HepG2 (cell line): ENCODE results near the gene COPS4. TPM values are rescaled to one million over a fixed set of nuclear protein-coding genes. Genes with fewer than 3 reads are reported as not detected.

ENCODE experiments used
- CBX1 ChIP-seq: IDR thresholded peaks from one replicate; pipeline ENCODE4 v1.6.1; 2016; ENCODE audit warnings: antibody characterized with exemption, low read depth
- FOSL1 ChIP-seq: sonication (generic); formaldehyde crosslinking; IDR thresholded peaks from 2 replicates; pipeline ENCODE4 v1.9.0; 2021; ENCODE audit warnings: missing genetic modification reagents, borderline replicate concordance
- FOXA3 ChIP-seq: IDR thresholded peaks from 2 replicates; pipeline ENCODE4 v1.6.1; 2016; ENCODE audit warnings: missing genetic modification reagents, missing compliant biosample characterization
- HNRNPLL ChIP-seq: fragments of 200-400 bp; formaldehyde crosslinking; IDR thresholded peaks from 2 replicates; pipeline ENCODE4 v1.6.1; 2017; ENCODE audit warnings: mild to moderate bottlenecking, low read depth, low read length; ENCODE audit not compliant: poor library complexity, severe bottlenecking
- REL ChIP-seq: sonication (generic); formaldehyde crosslinking; conservative IDR thresholded peaks from 2 replicates; pipeline ENCODE4 v1.8.0; 2022; ENCODE audit warnings: mild to moderate bottlenecking, missing genetic modification reagents, moderate library complexity
- SCMH1 ChIP-seq: sonication (generic); formaldehyde crosslinking; IDR thresholded peaks from 2 replicates; pipeline ENCODE4 v1.9.0; 2021; ENCODE audit warnings: missing genetic modification reagents, mild to moderate bottlenecking, borderline replicate concordance
- SNAI1 ChIP-seq: sonication (generic); formaldehyde crosslinking; IDR thresholded peaks from 2 replicates; pipeline ENCODE4 v1.5.0; 2020; ENCODE audit warnings: mild to moderate bottlenecking, missing genetic modification reagents, borderline replicate concordance
- SP5 ChIP-seq: IDR thresholded peaks from 2 replicates; pipeline ENCODE4 v1.6.1; 2016; ENCODE audit warnings: low read depth, borderline replicate concordance
- STAG1 ChIP-seq: sonication (generic); formaldehyde crosslinking; IDR thresholded peaks from 2 replicates; pipeline ENCODE4 v1.4.0; 2020; ENCODE audit warnings: missing genetic modification reagents
- ZNF160 ChIP-seq: sonication (generic); formaldehyde crosslinking; IDR thresholded peaks from 2 replicates; pipeline ENCODE4 v1.8.0; 2022; ENCODE audit warnings: mild to moderate bottlenecking, inconsistent platforms, missing genetic modification reagents
- ZNF225 ChIP-seq: sonication (generic); formaldehyde crosslinking; IDR thresholded peaks from 2 replicates; pipeline ENCODE4 v1.4.0; 2020; ENCODE audit warnings: mild to moderate bottlenecking, missing genetic modification reagents
- ZNF264 ChIP-seq: sonication (generic); formaldehyde crosslinking; IDR thresholded peaks from 2 replicates; pipeline ENCODE4 v1.4.0; 2020; ENCODE audit warnings: missing genetic modification reagents
- ZNF446 ChIP-seq: sonication (generic); formaldehyde crosslinking; IDR thresholded peaks from 2 replicates; pipeline ENCODE4 v1.5.0; 2020; ENCODE audit warnings: mild to moderate bottlenecking, missing genetic modification reagents
- ZNF460 ChIP-seq: sonication (generic); formaldehyde crosslinking; IDR thresholded peaks from 2 replicates; pipeline ENCODE4 v1.5.1; 2020; ENCODE audit warnings: missing genetic modification reagents, mild to moderate bottlenecking, borderline replicate concordance
- polyA plus RNA-seq, 8 experiments: library from polyadenylated mRNA; depleted of rRNA in 3 of 8; stranded (reverse) in 7 of 8; unstranded in 1 of 8; fragments of >200 nt; fragmentation: Illumina TruSeq in 4 of 8; extraction: Trizol in 4 of 8; gene quantifications; 2 replicates each; pipeline versions ENCODE4 v1.2.1 to v1.2.3, GENCODE V29; 2011 to 2016; ENCODE audit warnings: low read depth in 4 of 8, missing spikeins in 1 of 8, mixed read lengths in 1 of 8; ENCODE audit not compliant: insufficient read depth in 1 of 8
- total RNA-seq, 5 experiments: library from RNA; depleted of rRNA; stranded (reverse); fragments of >200 nt; fragmentation: Illumina TruSeq; extraction: Trizol; gene quantifications; 2 replicates each; pipeline ENCODE4 v1.2.3, GENCODE V29; 2016; ENCODE audit warnings: low read depth in 1 of 5
- TF ChIP-seq, protein P1 (sequence below): IDR thresholded peaks from 2 replicates; pipeline ENCODE4 v1.6.1; 2016; ENCODE audit warnings: missing compliant biosample characterization, missing genetic modification reagents, borderline replicate concordance
- TF ChIP-seq, protein P2 (sequence below): sonication (generic); formaldehyde crosslinking; IDR thresholded peaks from 2 replicates; pipeline ENCODE4 v1.5.1; 2020; ENCODE audit warnings: missing genetic modification reagents, mild to moderate bottlenecking, borderline replicate concordance
- TF ChIP-seq, protein P3 (sequence below): sonication (generic); formaldehyde crosslinking; IDR thresholded peaks from 2 replicates; pipeline ENCODE4 v1.5.0; 2020; ENCODE audit warnings: missing genetic modification reagents
- TF ChIP-seq, protein P4 (sequence below): sonication (generic); formaldehyde crosslinking; IDR thresholded peaks from 2 replicates; pipeline ENCODE4 v1.5.1; 2020; ENCODE audit warnings: mild to moderate bottlenecking, missing genetic modification reagents, borderline replicate concordance

The COPS4 gene
- total and polyA plus RNA-seq, 2 of the 13 experiments (the other 11 are each of a cell fraction or from before 2014, with no cell fraction given), result 28.8 to 52.5 TPM

DNA sequence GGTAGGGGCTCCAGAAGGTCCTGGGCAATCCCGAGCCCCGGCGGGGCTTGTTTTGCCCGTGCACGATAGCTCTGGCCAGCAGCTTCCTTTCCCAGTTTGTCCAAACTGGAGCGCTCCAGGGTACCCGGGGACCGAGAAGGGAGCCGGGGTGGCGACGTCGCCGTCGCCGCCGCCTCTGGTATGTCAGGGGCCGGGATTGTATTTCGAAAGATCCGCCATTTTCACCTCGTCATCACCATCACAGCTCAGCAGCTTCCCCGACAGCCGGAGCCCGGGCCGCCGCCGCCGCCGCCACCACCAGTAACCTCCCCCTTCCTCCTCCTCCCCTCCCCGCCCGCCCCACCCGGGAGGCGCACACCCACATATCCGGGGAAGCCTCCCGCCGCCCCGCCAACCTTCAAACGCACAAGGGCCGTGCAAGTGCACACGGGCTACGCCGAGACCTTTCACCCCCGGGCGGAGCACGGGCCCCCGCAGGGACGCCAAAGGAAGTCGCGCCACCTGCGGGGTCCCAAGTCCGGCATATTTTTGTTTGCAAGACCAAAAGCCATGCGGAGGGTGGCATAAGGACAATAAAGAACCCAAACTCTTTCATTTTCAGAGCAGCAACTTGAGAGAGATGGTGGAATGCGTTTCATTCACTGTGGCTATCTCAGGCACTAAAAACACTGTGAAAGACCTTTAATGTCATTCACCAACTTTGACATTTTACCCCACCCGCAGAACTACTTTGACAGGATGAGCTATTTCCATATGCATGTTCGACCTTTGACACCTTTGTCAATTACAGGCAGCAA, 24.3 kb upstream of the COPS4 start, which contains the start of gene LIN54 (continued):
- TF ChIP-seq ZNF460 (CRISPR knock-in tag) (peak; percentile 42; the same call in 1 of the 2 replicates), SCMH1 (CRISPR knock-in tag) (no peak), REL (CRISPR knock-in tag) (no peak), SP5 (CRISPR knock-in tag) (peak; percentile 95), ZNF264 (CRISPR knock-in tag) (no peak), FOSL1 (CRISPR knock-in tag) (no peak), HNRNPLL (peak; percentile 73), ZNF160 (CRISPR knock-in tag) (peak; percentile 77; the same call in 1 of the 2 replicates), CBX1 (no peak), ZNF225 (CRISPR knock-in tag) (no peak), SNAI1 (CRISPR knock-in tag) (0 out of 2 replicates have a peak, but pooled peaks have one; percentile 34), FOXA3 (CRISPR knock-in tag) (peak; percentile 39; the same call in 1 of the 2 replicates), STAG1 (CRISPR knock-in tag) (no peak; the same call in none of the 2 replicates), ZNF446 (CRISPR knock-in tag) (no peak)
- TF ChIP-seq, protein P1, sequence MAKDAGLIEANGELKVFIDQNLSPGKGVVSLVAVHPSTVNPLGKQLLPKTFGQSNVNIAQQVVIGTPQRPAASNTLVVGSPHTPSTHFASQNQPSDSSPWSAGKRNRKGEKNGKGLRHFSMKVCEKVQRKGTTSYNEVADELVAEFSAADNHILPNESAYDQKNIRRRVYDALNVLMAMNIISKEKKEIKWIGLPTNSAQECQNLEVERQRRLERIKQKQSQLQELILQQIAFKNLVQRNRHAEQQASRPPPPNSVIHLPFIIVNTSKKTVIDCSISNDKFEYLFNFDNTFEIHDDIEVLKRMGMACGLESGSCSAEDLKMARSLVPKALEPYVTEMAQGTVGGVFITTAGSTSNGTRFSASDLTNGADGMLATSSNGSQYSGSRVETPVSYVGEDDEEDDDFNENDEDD (CRISPR knock-in tag), result peak; percentile 81; the same call in 1 of the 2 replicates
- TF ChIP-seq, protein P2, sequence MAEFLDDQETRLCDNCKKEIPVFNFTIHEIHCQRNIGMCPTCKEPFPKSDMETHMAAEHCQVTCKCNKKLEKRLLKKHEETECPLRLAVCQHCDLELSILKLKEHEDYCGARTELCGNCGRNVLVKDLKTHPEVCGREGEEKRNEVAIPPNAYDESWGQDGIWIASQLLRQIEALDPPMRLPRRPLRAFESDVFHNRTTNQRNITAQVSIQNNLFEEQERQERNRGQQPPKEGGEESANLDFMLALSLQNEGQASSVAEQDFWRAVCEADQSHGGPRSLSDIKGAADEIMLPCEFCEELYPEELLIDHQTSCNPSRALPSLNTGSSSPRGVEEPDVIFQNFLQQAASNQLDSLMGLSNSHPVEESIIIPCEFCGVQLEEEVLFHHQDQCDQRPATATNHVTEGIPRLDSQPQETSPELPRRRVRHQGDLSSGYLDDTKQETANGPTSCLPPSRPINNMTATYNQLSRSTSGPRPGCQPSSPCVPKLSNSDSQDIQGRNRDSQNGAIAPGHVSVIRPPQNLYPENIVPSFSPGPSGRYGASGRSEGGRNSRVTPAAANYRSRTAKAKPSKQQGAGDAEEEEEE, result no peak
- TF ChIP-seq, protein P3, sequence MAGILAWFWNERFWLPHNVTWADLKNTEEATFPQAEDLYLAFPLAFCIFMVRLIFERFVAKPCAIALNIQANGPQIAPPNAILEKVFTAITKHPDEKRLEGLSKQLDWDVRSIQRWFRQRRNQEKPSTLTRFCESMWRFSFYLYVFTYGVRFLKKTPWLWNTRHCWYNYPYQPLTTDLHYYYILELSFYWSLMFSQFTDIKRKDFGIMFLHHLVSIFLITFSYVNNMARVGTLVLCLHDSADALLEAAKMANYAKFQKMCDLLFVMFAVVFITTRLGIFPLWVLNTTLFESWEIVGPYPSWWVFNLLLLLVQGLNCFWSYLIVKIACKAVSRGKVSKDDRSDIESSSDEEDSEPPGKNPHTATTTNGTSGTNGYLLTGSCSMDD, result no peak
- TF ChIP-seq, protein P4, sequence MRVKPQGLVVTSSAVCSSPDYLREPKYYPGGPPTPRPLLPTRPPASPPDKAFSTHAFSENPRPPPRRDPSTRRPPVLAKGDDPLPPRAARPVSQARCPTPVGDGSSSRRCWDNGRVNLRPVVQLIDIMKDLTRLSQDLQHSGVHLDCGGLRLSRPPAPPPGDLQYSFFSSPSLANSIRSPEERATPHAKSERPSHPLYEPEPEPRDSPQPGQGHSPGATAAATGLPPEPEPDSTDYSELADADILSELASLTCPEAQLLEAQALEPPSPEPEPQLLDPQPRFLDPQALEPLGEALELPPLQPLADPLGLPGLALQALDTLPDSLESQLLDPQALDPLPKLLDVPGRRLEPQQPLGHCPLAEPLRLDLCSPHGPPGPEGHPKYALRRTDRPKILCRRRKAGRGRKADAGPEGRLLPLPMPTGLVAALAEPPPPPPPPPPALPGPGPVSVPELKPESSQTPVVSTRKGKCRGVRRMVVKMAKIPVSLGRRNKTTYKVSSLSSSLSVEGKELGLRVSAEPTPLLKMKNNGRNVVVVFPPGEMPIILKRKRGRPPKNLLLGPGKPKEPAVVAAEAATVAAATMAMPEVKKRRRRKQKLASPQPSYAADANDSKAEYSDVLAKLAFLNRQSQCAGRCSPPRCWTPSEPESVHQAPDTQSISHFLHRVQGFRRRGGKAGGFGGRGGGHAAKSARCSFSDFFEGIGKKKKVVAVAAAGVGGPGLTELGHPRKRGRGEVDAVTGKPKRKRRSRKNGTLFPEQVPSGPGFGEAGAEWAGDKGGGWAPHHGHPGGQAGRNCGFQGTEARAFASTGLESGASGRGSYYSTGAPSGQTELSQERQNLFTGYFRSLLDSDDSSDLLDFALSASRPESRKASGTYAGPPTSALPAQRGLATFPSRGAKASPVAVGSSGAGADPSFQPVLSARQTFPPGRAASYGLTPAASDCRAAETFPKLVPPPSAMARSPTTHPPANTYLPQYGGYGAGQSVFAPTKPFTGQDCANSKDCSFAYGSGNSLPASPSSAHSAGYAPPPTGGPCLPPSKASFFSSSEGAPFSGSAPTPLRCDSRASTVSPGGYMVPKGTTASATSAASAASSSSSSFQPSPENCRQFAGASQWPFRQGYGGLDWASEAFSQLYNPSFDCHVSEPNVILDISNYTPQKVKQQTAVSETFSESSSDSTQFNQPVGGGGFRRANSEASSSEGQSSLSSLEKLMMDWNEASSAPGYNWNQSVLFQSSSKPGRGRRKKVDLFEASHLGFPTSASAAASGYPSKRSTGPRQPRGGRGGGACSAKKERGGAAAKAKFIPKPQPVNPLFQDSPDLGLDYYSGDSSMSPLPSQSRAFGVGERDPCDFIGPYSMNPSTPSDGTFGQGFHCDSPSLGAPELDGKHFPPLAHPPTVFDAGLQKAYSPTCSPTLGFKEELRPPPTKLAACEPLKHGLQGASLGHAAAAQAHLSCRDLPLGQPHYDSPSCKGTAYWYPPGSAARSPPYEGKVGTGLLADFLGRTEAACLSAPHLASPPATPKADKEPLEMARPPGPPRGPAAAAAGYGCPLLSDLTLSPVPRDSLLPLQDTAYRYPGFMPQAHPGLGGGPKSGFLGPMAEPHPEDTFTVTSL (CRISPR knock-in tag), result peak; percentile 75; the same call in 1 of the 2 replicates
